Stimulated activated memory B cell treated with anti-CD40 and anti-IgM and Interleukin-4, amounts not matched to agents 10 μg/mL and 1 μg/mL and 100 μg/mL, for 72 hours (primary cell): ENCODE data around the gene ISLR2.

ENCODE experiments used
- ATAC-seq: fragments of 150-1000 bp; cut with Tn5 transposase; 2 replicates; pipeline ENCODE4 v1.10.0; 2021
- H3K27ac Mint-ChIP-seq: one replicate; pipeline ENCODE4 v1.8.0; 2022; ENCODE audit warnings: mild to moderate bottlenecking, mixed read lengths
- H3K27me3 Mint-ChIP-seq: one replicate; pipeline ENCODE4 v1.8.0; 2022; ENCODE audit warnings: mixed read lengths
- H3K36me3 Mint-ChIP-seq: one replicate; pipeline ENCODE4 v1.8.0; 2022; ENCODE audit warnings: mixed read lengths
- H3K4me1 Mint-ChIP-seq: one replicate; pipeline ENCODE4 v1.8.0; 2022; ENCODE audit warnings: mixed read lengths
- H3K4me3 Mint-ChIP-seq: one replicate; pipeline ENCODE4 v1.8.0; 2022; ENCODE audit warnings: mild to moderate bottlenecking, moderate library complexity, mixed read lengths
- H3K9me3 Mint-ChIP-seq: one replicate; pipeline ENCODE4 v1.8.0; 2022; ENCODE audit warnings: mixed read lengths

Gene ISLR2

GRCh38 chr15:74135041-74135565, 4.7 kb downstream of the ISLR2 start:
- H3K27me3 Mint-ChIP-seq = peaks cover 94% of the 10 kb centered on the region
- H3K4me3 Mint-ChIP-seq = peak overlapping the region; percentile 42
- no peaks in the 10 kb centered on the region for H3K36me3 Mint-ChIP-seq
- peaks cover 35% of the 10 kb centered on the region for H3K4me1 Mint-ChIP-seq
- no peak for ATAC-seq
- no peaks in the 10 kb centered on the region for H3K9me3 Mint-ChIP-seq
- H3K27ac Mint-ChIP-seq = no peak overlapping the region

- Mint-ChIP-seq H3K36me3 (no peaks in the 10 kb centered on the region), H3K27ac (no peak overlapping the region), H3K4me1 (peaks cover 25% of the 10 kb centered on the region), H3K9me3 (no peaks in the 10 kb centered on the region), H3K27me3 (peaks cover 80% of the 10 kb centered on the region), H3K4me3 (peak overlapping the region; percentile 48)
- no peak for ATAC-seq
These were observed 6.1 kb downstream of the ISLR2 start for GRCh38 chr15:74136540-74136813.

DNA sequence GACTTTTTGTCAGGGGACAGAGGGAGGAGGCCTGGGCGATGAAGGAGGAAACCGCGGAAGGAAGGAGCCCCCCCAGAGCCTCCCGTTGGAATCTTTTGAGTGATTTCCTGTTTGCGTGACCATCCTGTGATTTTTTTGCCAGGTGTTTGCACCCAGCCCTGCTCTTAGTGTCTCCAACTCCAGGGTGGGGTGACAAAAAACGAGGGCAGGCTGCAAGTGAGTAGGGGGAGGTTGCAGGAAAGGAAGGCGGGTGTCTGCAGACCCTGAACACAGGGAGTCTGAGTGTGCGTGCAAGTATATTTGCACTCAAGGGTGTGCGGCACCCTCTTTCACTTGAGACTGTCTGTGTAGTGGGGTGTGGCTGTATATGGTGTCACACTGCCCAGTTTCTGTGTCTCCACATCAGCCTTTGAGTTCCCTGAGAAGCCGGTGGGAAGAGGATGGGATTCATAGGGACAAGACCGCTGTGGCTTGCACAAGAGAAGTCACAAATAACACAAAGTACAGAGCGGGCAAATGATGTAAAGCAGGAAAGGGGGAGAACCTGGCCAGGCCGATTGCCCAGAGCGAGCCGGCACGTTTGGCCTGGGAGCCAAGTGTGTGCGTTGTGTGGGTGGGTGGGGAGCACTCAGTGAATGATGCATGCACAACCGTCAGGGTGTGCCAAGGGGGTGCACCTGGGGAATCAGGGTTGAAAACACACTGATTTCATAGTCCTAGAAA, 6.6 kb downstream of the ISLR2 start:
- H3K27ac Mint-ChIP-seq = no peak overlapping the region
- peak overlapping the region; percentile 48 for H3K4me3 Mint-ChIP-seq
- ATAC-seq = no peak
- peaks cover 25% of the 10 kb centered on the region for H3K4me1 Mint-ChIP-seq
- no peaks in the 10 kb centered on the region for H3K36me3 Mint-ChIP-seq
- H3K27me3 Mint-ChIP-seq = peaks cover 75% of the 10 kb centered on the region
- H3K9me3 Mint-ChIP-seq = no peaks in the 10 kb centered on the region

DNA sequence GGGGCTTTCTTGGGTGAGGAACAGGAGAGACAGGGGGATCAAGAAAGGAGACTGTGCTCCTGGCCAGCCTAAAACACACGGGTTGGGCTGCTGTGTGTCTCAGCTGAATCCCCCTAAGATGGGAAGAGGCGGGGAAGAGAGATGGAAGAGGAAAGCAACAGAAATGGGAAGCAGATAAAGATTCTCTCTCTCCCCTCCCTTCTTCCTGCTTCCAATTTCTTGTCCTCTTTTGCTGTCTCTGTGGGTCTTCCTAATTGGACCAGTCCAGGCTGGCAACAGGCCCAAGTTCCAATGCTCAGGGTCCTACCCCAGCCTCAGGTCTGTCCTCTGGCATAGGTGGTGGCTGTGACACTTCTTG, 7.1 kb downstream of the ISLR2 start:
- no peak overlapping the region for H3K4me3 Mint-ChIP-seq
- no peak overlapping the region for H3K27ac Mint-ChIP-seq
- no peaks in the 10 kb centered on the region for H3K9me3 Mint-ChIP-seq
- ATAC-seq = no peak
- H3K27me3 Mint-ChIP-seq = peaks cover 70% of the 10 kb centered on the region
- H3K36me3 Mint-ChIP-seq = no peaks in the 10 kb centered on the region
- H3K4me1 Mint-ChIP-seq = peaks cover 25% of the 10 kb centered on the region

GRCh38 chr15:74138642-74139041, 8.3 kb downstream of the ISLR2 start:
- Mint-ChIP-seq H3K27ac (no peak overlapping the region), H3K27me3 (peaks cover 59% of the 10 kb centered on the region), H3K4me1 (peaks cover 25% of the 10 kb centered on the region), H3K4me3 (no peak overlapping the region), H3K9me3 (no peaks in the 10 kb centered on the region), H3K36me3 (no peaks in the 10 kb centered on the region)
- no peak for ATAC-seq

GRCh38 chr15:74141591-74141990, 11.2 kb downstream of the ISLR2 start:
- Mint-ChIP-seq H3K36me3 (no peaks in the 10 kb centered on the region), H3K27me3 (peaks cover 52% of the 10 kb centered on the region), H3K4me1 (peaks cover 10% of the 10 kb centered on the region), H3K4me3 (no peak overlapping the region), H3K27ac (no peak overlapping the region), H3K9me3 (no peaks in the 10 kb centered on the region)
- ATAC-seq = no peak

DNA sequence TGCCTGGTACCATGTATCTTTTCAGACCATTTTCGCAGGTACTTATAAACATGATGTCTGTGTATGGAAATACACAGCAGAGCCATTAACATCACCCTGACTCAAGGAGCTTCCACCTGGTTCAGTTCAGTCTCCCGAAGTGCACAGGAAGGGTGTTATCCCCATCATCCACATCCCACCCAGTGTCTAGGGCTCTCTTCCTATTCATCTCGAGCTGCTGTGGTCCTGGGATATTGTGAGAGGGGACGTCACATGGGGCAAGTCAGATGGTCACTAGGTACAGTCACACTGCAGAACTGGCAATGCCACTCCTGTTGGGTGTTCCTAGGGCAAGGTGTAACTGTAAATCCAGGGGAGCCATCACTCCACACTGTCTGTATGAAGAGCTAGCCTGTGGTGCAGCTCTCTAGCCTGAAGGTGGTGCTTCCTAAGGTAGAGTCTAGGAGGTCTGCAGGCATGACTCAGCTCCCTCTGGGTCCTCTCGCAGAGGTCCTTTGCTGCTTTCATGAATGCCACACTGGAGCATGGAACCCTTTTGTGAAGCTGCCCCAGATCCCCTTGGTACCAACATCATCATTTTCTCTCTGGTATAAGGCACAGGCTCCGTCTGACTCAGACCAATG, 13.9 kb downstream of the ISLR2 start:
- ATAC-seq = no peak
- no peak overlapping the region for H3K4me3 Mint-ChIP-seq
- peaks cover 49% of the 10 kb centered on the region for H3K27me3 Mint-ChIP-seq
- H3K9me3 Mint-ChIP-seq = peaks cover 6% of the 10 kb centered on the region
- no peaks in the 10 kb centered on the region for H3K36me3 Mint-ChIP-seq
- H3K4me1 Mint-ChIP-seq = no peaks in the 10 kb centered on the region
- H3K27ac Mint-ChIP-seq = no peak overlapping the region

DNA sequence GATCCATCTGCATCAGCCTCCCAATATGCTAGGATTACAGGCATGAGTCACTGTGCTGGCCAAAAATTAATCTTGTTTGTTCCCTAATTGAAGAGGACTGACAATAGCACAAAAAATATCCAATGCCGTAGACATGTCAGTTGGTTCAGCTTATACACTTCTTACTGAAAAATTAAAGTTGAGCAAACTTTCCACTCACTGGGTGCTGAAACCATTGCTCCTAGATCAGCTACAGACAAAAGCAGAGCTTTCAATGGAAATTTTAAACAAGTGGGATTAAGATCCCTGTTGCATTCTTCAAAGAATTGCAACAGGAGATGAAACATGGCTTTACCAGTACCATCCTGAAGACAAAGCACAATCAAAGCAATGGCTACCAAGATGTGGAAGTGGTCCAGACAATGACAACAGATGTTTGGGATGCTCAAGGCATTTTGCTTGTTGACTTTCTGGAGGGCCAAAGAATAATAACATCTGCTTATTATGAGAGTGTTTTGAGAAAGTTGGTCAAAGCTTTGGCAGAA, 16.0 kb downstream of the ISLR2 start:
- peaks cover 60% of the 10 kb centered on the region for H3K27me3 Mint-ChIP-seq
- H3K9me3 Mint-ChIP-seq = peaks cover 6% of the 10 kb centered on the region
- no peaks in the 10 kb centered on the region for H3K4me1 Mint-ChIP-seq

DNA sequence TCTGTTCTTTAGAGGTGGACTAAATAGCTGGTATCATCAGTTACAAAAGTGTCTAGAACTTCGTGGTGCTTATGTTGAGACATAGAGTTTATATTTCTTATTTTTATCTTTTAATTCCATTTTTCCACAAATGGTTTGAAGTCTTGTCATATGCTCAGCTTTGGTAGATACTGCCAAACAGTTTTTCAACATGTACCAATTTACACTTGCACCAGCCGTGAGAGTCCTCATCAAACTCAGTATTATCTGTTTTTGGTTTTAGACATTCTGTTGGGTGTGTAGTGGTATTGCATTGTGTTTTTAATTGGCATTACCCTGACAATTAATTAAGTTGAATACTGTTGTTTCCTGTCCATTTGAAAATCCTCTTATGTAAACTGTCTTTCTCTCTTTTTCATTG, 16.7 kb downstream of the ISLR2 start:
- H3K4me1 Mint-ChIP-seq = no peaks in the 10 kb centered on the region
- H3K4me3 Mint-ChIP-seq = no peak overlapping the region
- peaks cover 67% of the 10 kb centered on the region for H3K27me3 Mint-ChIP-seq
- no peak for ATAC-seq
- H3K36me3 Mint-ChIP-seq = no peaks in the 10 kb centered on the region
- H3K9me3 Mint-ChIP-seq = peaks cover 6% of the 10 kb centered on the region
- no peak overlapping the region for H3K27ac Mint-ChIP-seq

More for the DNA sequence above, 16.0 kb downstream of the ISLR2 start:
- Mint-ChIP-seq H3K36me3 (no peaks in the 10 kb centered on the region), H3K4me3 (no peak overlapping the region), H3K27ac (no peak overlapping the region)
- ATAC-seq = no peak

- Mint-ChIP-seq H3K27ac (no peak overlapping the region), H3K9me3 (no peaks in the 10 kb centered on the region), H3K4me1 (peaks cover 11% of the 10 kb centered on the region), H3K4me3 (no peak overlapping the region), H3K27me3 (peaks cover 52% of the 10 kb centered on the region), H3K36me3 (no peaks in the 10 kb centered on the region)
- ATAC-seq = no peak
These were observed 25.5 kb downstream of the ISLR2 start for GRCh38 chr15:74155766-74156417.

DNA sequence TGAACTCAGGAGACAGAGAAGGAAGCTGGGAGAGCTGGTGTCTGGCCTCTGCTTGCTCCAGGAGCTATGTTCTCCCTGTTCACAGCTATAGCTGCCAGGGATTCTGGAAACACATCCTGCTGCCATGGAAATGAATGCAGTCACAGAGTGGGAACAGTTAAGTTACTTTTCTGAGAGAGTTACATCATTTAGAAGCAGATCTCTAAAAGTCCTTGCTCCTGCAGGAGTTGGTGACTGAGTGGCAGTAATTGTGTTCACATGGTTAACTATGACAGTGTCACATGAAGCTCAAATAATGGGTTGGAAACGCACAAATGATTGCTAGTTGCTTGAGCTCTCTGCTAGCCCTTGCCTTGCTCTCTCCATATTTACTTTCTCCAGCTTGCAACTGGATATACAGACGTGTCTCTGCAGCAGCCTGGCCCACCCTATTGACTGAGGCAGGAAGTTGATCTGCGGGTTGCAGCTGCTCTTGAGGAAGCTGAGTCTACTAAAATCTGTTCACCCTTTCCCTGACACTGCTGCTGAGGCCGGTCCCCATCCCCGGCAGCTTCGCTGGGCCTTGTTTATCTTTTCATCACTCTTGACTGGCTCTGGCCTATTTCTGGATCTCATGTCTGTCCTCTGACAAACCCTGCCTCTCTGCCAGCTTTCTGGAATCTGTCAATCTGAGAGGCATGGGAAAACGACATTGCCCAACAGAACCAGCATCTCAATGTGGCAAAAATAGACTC, 26.5 kb downstream of the ISLR2 start:
- H3K27ac Mint-ChIP-seq = no peak overlapping the region
- peaks cover 51% of the 10 kb centered on the region for H3K27me3 Mint-ChIP-seq
- H3K36me3 Mint-ChIP-seq = no peaks in the 10 kb centered on the region
- H3K4me1 Mint-ChIP-seq = peaks cover 11% of the 10 kb centered on the region
- H3K9me3 Mint-ChIP-seq = no peaks in the 10 kb centered on the region
- ATAC-seq = no peak
- H3K4me3 Mint-ChIP-seq = no peak overlapping the region

GRCh38 chr15:74157868-74158827, 27.8 kb downstream of the ISLR2 start:
- no peaks in the 10 kb centered on the region for H3K36me3 Mint-ChIP-seq
- H3K27me3 Mint-ChIP-seq = peaks cover 51% of the 10 kb centered on the region
- no peak overlapping the region for H3K27ac Mint-ChIP-seq
- H3K4me1 Mint-ChIP-seq = peaks cover 11% of the 10 kb centered on the region
- no peak for ATAC-seq
- no peaks in the 10 kb centered on the region for H3K9me3 Mint-ChIP-seq
- no peak overlapping the region for H3K4me3 Mint-ChIP-seq

DNA sequence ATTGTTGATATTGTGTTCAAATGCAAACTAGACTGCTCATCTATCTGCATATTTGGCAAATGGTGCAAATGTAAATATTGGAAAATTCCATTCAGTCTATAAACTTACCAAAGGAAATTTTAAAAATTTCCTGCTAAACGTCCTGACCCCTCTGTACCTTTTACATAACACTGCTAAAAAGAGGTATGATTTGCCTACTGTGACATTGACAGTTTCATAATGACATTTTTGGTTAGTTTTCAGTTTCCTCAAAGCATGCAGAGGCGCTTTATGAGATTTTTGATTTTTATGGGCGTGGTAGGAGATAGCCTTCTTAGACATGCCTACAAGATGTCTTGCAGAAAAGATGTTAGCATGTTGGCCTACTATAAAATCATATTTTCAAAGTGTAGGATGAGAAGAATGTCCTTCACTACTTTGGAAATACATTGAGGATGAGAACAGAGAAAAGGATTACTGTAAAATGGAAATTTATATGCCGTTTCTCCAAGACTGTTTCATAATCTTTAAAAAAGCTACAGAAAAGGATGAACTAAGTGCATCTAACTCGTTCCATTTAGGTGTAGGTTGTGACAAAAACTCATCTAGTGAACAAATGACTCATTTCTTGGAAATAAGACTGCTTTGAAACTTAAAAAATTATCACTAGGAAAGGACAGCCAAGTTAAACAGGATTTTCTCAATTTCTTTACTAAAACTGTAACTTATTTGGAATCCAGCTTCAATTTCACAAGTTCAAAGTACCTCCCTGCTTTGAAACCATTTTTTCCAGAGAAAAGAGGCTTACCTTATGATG, 28.7 kb downstream of the ISLR2 start:
- no peak overlapping the region for H3K4me3 Mint-ChIP-seq
- peaks cover 52% of the 10 kb centered on the region for H3K27me3 Mint-ChIP-seq
- ATAC-seq = peak; percentile 55

DNA sequence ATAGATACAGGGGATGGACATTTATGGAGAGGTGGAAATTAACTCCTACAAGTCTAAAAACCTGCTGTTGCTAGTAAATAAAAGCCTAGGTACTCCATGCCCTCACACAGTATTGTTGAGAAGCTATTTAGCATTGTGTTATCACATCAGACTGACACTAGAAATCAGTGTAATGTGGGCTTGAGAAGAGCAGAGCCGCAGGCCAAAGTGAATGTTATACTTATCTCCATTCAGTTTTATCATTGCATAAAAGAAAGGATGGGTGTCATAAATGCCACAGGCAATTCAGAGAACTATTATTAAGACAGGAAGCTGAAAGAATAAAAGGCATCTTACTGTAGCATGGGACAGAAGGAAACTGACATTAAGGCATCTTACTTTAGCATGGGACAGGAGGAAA, 29.4 kb downstream of the ISLR2 start:
- H3K4me1 Mint-ChIP-seq = peaks cover 11% of the 10 kb centered on the region
- H3K36me3 Mint-ChIP-seq = no peaks in the 10 kb centered on the region
- no peak for ATAC-seq
- no peak overlapping the region for H3K27ac Mint-ChIP-seq
- peaks cover 53% of the 10 kb centered on the region for H3K27me3 Mint-ChIP-seq
- no peak overlapping the region for H3K4me3 Mint-ChIP-seq
- H3K9me3 Mint-ChIP-seq = no peaks in the 10 kb centered on the region

More for the DNA sequence above, 28.7 kb downstream of the ISLR2 start:
- peaks cover 11% of the 10 kb centered on the region for H3K4me1 Mint-ChIP-seq
- H3K27ac Mint-ChIP-seq = no peak overlapping the region
- no peaks in the 10 kb centered on the region for H3K9me3 Mint-ChIP-seq
- no peaks in the 10 kb centered on the region for H3K36me3 Mint-ChIP-seq
